M059J (cell line): ENCODE measurements around the gene PCBD1. TPM values are rescaled to one million over a fixed set of nuclear protein-coding genes. Genes with fewer than 3 reads are reported as not detected.

Source experiments
- DNase-seq: peaks from one replicate; pipeline ENCODE4 v3.0.0-alpha.2; 2012; ENCODE audit warnings: low read depth
- total RNA-seq: library from RNA; depleted of rRNA; stranded (reverse); fragments of >200 nt; shearing (Covaris generic); gene quantifications from 2 replicates; pipeline ENCODE4 v1.2.3, GENCODE V29; 2014

Gene PCBD1
- total RNA-seq, 1 experiment from 2014 or later: 34.3 TPM

GRCh38 chr10:70917635-70918034 is 29.3 kb upstream of the PCBD1 start:
- DNase-seq: no peak

- no peak for DNase-seq
These were observed 28.9 kb upstream of the PCBD1 start for GRCh38 chr10:70917226-70917625.

DNA sequence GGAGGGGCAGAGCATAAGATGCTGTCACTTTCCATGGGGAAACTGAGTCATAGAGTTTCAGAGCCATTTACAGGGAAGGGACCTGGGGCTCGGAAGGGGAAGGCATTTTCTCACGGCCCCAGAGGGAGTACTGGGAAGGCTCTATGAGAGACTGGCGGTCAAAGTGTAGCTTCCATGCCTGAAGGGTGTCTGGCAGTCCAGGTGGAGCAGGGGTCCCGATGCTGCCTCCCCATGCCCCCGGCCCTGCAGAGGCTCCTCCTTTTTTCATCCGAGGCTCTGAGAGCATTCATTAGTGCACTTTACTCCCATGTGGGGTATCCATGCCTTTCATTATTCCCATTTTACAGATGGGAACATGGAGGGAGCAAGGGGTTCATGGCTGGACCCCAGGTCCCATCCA is 27.9 kb upstream of the PCBD1 start:
- no peak for DNase-seq

- no peak for DNase-seq
These were observed 27.4 kb upstream of the PCBD1 start for GRCh38 chr10:70915806-70916205.

GRCh38 chr10:70915206-70915605 is 26.8 kb upstream of the PCBD1 start:
- no peak for DNase-seq

DNA sequence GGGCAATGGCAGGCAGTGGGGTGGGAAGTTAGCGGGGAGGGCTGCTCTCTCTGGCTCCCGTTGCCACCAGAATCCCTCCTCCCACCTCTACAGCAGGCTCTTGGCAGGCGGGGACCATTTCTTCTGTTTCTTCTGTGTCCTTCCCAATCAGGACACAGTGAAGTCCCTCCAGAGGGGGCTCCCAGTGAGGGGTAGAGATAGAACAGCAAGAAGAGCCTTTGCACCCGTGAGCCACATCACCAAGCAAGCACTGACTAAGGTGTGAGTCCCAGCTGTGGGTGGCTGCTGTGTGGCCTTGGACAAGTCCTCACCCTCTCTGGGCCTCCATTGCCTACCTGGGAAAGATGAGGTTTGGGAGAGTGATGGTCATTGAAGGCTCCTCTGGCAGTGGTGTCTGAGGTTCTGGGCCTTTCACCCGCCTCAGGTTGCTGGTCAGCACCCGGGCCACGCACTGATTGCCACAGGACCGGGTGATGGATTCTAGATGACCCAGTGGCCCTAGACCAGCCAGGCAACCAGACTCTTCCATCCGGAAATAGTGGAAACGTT is 26.0 kb upstream of the PCBD1 start:
- DNase-seq: no peak

DNA sequence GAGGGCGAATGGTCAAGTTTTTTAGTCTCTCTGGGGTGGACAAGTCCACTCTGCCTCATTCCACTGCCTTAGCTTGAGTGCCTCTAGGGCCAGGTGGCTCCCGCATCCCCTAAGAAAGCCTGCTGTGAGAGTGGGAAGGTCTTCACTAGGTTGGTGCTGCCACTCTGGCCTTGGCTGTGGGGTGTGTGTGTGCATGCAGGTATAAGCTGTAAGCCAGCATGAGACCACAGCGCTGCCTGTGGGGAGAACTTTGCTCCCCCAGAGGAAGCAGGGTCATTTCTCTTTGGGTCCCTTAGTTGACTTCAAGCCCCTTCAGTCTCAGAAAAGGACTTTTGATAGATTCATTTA is 25.5 kb upstream of the PCBD1 start:
- no peak for DNase-seq

DNA sequence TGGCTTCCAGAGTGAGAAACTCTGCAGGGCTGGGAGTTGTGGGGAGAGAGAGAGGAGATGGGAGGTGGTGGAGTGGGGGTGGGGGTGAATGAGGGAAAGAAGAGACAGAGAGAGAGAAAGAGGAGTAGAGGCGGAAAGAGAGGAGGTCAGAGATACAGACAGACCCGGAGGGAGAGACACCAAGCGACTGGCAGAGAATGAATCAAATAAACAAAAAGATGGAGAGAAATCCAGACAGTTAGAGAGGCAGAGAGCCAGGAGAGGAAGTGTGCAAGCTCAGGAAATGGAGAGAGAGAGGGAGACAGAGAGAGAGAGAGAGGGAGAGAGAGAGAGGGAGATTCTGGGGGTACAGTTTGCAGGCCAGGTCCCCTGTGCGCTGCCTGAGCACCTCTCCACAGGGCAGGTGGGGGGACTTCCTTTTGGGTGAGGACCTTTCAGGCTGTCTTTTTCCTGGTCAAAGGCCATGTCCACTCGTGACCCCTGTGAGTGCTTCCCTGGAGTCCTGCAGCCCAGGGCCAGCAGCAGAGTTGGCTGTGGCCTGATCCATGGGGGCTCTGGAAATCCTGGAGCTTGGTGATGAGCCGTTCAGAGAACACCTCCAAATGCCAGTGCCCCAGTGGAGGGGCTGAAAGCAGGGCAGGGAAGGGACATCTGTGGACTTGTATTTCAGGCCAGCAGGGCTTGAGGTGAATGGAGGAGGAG is 25.0 kb upstream of the PCBD1 start:
- DNase-seq: no peak

- no peak for DNase-seq
These were observed 24.2 kb upstream of the PCBD1 start for GRCh38 chr10:70912556-70912955.

GRCh38 chr10:70911386-70911785 is 23.0 kb upstream of the PCBD1 start:
- no peak for DNase-seq

GRCh38 chr10:70910486-70911341 is 22.3 kb upstream of the PCBD1 start:
- DNase-seq: no peak

GRCh38 chr10:70909326-70909935 is 21.1 kb upstream of the PCBD1 start:
- DNase-seq: no peak

DNA sequence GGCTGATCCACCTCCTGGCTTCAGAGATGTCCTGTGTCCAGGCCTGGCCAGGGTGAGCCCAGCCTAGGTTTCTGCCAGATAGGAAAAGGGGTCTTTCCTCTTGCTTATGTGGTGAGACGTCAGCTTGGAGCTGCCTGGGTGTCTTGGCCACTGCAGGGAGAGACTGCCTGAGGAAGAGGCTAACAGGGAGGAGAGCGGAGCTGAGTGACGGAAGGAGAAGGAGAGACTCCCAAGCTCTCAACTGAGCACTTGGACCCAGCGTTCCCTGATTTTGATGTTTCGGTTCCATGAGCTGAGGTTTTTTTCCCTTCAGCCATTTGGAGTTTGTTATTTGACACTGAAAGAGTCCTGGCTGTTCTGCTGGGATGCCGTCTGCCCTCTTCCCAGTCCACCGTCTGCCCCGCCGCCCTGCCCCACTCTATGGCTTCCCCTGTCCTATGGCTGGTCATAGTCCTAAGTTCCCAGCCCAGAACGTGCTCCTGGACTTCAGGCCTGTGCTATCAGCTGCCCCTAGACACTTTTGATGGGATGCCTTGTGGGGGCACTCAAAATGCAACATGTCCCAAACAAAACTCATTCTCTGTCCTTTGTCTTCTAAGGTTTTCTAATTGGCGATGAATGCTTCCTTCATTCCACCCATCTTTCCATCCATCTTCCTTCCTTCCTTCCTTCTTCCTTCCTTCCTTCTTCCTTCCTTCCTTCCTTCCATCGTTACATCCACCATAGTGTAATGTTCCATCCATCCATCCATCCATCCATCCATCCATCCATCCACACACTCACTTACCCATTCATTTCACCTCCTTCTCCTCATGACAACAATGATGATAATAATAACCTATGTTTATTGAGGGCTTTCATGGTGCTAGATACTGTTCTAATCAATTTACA is 20.3 kb upstream of the PCBD1 start:
- no peak for DNase-seq

- DNase-seq: no peak
These were observed 19.5 kb upstream of the PCBD1 start for GRCh38 chr10:70907637-70908405.

DNA sequence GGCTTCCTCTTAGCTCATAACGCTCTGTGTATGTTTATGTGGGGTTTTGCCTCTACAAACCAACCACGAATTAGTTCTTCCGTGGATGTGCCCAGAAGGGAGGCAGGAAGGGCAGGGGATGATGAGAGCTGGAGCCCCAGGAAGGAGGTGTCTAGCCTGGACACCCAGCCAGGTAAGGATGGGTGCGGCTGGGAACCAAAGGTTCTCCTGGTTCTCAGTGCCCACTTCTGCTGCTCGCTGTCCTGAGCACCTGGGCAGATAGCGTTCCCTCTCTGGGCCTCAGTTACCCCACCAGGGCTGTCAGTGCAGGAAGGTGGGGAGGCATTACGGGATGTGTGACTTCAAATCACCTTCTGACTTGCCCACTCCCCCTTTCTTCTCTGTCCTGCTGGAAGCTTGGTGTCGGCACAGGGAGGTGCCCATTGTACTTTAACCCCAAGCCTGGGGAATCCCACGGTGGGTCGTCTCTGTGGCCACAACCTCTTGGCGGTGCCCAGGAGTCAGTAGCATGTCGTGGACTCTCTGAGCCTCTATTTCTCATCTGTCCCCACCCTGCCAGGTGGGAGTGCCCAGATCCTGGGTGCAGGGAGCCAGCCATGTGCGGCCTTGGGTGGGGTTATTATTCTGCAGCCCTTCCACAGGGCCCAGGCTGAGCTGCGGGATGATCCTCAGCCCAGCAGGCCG is 18.7 kb upstream of the PCBD1 start:
- DNase-seq: no peak

DNA sequence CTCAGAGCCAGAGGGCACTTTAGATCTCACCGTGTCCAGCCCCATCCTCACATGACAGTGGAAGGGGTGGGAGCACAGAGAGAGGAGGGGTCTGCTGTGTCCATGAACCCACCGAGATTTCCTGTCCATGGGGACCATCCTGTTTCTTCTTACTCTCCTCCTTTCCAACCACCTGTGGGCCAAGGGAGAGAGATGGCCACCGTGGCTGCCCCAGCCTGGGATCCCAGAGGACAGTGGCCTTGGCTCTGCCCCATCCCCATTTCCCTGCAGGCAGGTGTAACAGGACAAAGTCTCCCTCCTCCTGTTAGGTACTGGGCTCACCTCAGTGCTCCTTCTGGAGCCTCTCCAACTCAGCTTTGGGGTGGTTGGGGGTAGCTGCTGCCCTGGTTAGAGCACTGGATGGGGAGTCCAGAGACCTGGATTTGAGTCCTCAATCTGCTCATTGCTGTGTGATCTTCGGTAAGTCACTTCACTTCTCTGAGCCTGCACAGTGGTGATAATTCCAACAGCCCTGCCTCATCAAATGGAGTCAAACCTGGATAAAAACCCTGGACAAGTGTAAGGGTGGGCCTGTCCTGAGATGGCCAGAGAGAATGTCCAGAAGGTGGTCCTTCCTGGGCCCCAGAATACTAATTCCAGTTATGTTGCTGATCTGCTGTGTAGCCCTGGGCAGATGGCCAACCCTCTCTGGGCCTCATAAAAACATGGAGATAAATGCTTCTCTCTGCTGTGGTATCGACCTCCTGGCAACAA is 17.8 kb upstream of the PCBD1 start:
- DNase-seq: no peak

- no peak for DNase-seq
These were observed 17.0 kb upstream of the PCBD1 start for GRCh38 chr10:70905071-70906021.

DNA sequence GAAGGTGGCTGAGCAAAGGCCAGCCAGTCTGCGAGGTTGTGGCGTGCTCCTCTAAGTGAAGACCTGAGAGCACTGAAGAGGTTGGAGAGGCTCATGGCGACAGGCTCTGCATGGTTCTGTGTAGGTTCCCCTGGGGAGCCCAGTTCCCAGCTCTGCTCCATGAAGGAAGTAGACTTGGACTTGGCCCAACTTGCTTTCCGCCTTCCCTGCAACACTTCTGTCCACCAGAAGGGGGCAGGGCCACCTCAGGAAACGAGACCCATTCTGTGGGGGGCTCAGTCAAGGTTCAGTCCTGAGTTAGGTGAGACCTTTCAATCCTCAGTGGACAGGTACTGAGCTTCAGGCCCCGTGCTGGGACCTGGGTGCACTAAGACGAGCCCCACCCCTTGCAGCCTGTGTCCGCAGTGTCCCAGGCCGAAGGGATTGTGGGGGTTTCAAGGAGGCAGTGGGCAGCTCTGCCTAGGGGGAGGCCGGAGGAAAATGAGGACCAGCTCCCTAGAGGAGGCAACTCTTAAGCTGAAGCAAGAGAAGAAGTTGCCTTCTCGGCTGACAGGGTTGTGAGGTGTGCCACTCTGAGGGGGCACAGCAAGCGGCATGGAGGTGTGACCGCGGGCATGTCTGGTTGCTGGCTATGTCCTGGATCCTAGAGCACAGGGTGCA is 15.0 kb upstream of the PCBD1 start:
- DNase-seq: peak; percentile 20
